Measurements from ENCODE around the gene TPRG1. TPM values are rescaled to one million over a fixed set of nuclear protein-coding genes. Genes with fewer than 3 reads are reported as not detected.

The TPRG1 gene
- 0.35 and 1.4 TPM in 2 replicates for total RNA-seq (2014; rRNA removed; shearing (Covaris generic))

GRCh38 chr3:189171707-189172106 is at the start of gene TPRG1:
TSS of gene TPRG1 (plus strand) at chr3:189171971. CDS start at chr3:189207385, 35,414 bp downstream.
- Histone ChIP-seq H3K27me3 (ENCODE audit: control insufficient read depth, insufficient read depth, low read length) (no peaks in the 10 kb centered on the region), H3K36me3 (replicated peaks; ENCODE audit: control insufficient read depth, insufficient read depth, low read length) (no peaks in the 10 kb centered on the region), H3K4me3 (ENCODE audit: insufficient read depth, low read depth, low read length) (no peak within 1 kb of the TSS)
- no peak for DNase-seq

GRCh38 chr3:189122110-189122509 is 49.7 kb upstream of the TPRG1 start:
- no peak for DNase-seq
- H3K27me3 ChIP-seq (ENCODE audit: control insufficient read depth, insufficient read depth, low read length) = no peaks in the 10 kb centered on the region
- no peak overlapping the region for H3K4me3 ChIP-seq (ENCODE audit: insufficient read depth, low read depth, low read length)
- no peaks in the 10 kb centered on the region for H3K36me3 ChIP-seq (replicated peaks; ENCODE audit: control insufficient read depth, insufficient read depth, low read length)

- no peak overlapping the region for H3K4me3 ChIP-seq (ENCODE audit: insufficient read depth, low read depth, low read length)
- DNase-seq = no peak
- no peaks in the 10 kb centered on the region for H3K36me3 ChIP-seq (replicated peaks; ENCODE audit: control insufficient read depth, insufficient read depth, low read length)
- no peaks in the 10 kb centered on the region for H3K27me3 ChIP-seq (ENCODE audit: control insufficient read depth, insufficient read depth, low read length)
These were observed 49.1 kb upstream of the TPRG1 start for GRCh38 chr3:189122526-189123205.

DNA sequence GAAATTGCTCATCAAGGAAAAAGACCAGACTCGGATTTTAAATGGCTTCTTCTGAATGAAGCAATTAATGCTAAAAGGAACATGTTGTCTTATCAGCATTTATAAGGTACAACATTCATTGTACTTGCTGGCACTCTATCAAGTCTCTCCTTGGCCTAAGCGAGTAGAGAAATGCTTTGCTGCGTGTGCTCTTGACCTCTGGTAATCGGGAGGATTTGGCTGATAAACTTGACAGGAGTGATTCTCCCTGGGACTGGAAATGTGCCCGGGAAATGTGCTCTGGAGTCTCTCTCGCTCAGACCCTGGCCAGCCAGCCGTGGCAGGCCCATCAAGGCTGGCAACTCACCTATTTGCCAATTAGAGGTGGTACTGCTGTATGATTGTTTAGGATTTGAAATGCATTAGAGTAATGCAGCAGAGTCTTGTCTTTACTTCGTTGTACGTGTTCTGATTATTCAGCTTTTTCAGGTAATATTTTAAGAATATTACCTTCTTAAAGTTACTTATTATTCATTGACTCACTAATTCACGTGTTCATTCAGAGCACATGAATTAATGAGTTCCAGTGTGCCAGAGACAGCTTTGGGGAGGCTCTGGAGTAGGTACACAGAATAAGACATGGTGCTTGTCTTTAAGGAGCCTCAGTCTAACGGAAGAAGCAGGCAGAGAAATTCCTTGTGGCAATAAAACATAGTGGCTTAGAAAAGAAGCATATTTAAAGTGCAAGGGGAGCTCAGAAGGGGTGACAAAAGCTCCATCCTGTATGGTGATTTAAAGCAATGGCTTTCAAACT is 48.0 kb upstream of the TPRG1 start:
- no peak for DNase-seq
- Histone ChIP-seq H3K36me3 (replicated peaks; ENCODE audit: control insufficient read depth, insufficient read depth, low read length) (no peaks in the 10 kb centered on the region), H3K4me3 (ENCODE audit: insufficient read depth, low read depth, low read length) (no peak overlapping the region)

DNA sequence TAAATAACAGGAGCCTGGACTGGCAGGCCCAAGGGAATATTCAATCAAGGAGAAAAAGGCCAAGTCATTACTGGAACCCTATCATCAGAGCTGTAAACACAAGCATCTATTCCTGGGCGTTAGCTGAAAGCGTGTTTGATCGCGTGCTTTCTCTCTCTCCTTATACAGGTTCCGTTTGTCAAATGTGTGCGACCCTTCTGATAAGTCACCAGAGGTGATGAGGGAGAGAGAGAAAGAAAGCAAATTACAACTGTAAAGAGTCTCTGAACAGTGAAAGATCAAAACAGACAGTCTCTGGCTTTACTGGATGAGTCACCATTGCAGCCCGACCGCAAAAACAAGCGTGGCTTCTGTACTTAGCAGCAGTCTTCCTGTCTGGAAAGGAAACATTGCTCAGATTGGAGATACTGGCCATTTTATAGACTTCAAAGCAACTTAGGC is 39.5 kb upstream of the TPRG1 start:
- Histone ChIP-seq H3K36me3 (replicated peaks; ENCODE audit: control insufficient read depth, insufficient read depth, low read length) (no peaks in the 10 kb centered on the region), H3K4me3 (ENCODE audit: insufficient read depth, low read depth, low read length) (no peak overlapping the region), H3K27me3 (ENCODE audit: control insufficient read depth, insufficient read depth, low read length) (no peaks in the 10 kb centered on the region)
- no peak for DNase-seq

More for the DNA sequence above, 48.0 kb upstream of the TPRG1 start:
- no peaks in the 10 kb centered on the region for H3K27me3 ChIP-seq (ENCODE audit: control insufficient read depth, insufficient read depth, low read length)

- no peak for DNase-seq
- Histone ChIP-seq H3K4me3 (ENCODE audit: insufficient read depth, low read depth, low read length) (no peak overlapping the region), H3K36me3 (replicated peaks; ENCODE audit: control insufficient read depth, insufficient read depth, low read length) (no peaks in the 10 kb centered on the region), H3K27me3 (ENCODE audit: control insufficient read depth, insufficient read depth, low read length) (no peaks in the 10 kb centered on the region)
These were observed 38.9 kb upstream of the TPRG1 start for GRCh38 chr3:189132839-189133238.

DNA sequence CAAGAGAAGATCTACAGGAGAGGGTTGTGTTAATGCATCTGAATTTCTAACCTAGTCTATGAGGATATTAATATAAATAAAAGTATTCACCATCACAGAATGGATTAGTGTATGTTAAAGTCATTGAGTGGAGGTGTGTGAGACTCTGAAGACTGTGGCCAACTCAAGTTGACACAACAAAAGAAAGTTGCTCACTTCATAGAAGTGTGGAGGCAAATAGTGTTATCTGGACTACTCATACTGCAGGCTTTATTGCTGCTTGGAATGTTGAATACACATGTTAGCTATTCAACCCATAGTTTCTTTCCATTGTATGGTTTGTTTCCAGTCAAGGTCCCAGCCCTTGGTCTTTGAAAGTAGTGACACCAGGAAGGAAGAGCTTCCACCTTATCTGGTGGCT is 38.0 kb upstream of the TPRG1 start:
- H3K36me3 ChIP-seq (replicated peaks; ENCODE audit: control insufficient read depth, insufficient read depth, low read length) = no peaks in the 10 kb centered on the region
- no peak for DNase-seq
- no peaks in the 10 kb centered on the region for H3K27me3 ChIP-seq (ENCODE audit: control insufficient read depth, insufficient read depth, low read length)
- H3K4me3 ChIP-seq (ENCODE audit: insufficient read depth, low read depth, low read length) = no peak overlapping the region

GRCh38 chr3:189137416-189137815 is 34.4 kb upstream of the TPRG1 start:
- Histone ChIP-seq H3K4me3 (ENCODE audit: insufficient read depth, low read depth, low read length) (no peak overlapping the region), H3K36me3 (replicated peaks; ENCODE audit: control insufficient read depth, insufficient read depth, low read length) (no peaks in the 10 kb centered on the region), H3K27me3 (ENCODE audit: control insufficient read depth, insufficient read depth, low read length) (no peaks in the 10 kb centered on the region)
- no peak for DNase-seq

DNA sequence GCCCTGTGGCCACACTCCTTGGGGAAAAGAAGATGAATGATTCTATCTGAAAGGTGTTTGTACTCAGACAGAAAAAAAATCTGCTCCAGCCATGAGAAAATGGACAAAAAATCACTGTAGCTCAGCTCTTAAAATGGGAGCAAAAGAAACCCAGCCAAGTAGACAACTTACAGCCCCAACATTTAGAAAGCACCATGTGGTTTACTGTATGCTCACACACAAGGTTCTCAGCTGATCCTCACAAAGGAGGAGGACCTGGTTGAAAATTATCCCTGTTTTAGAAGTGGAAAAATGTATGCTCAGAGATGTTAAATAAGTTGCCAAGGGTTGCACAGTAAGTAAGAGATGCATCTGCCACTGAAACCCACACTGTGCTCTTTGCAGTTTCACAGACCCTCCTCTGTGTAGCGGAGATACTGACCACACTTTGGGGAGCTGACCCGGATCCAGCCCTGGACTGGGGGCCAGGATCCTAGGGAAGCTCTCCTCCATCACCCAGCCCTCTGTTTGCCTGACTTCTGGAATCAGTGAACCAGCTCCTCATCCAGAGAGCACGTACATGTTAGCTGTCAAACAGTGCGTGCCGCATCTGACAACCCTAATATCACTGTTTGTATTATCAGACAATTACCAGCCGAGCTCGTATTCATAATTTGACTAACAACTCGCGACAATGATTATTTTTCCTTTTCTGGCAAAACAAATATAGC is 32.7 kb upstream of the TPRG1 start:
- DNase-seq = no peak
- H3K36me3 ChIP-seq (replicated peaks; ENCODE audit: control insufficient read depth, insufficient read depth, low read length) = no peaks in the 10 kb centered on the region
- H3K27me3 ChIP-seq (ENCODE audit: control insufficient read depth, insufficient read depth, low read length) = no peaks in the 10 kb centered on the region
- H3K4me3 ChIP-seq (ENCODE audit: insufficient read depth, low read depth, low read length) = no peak overlapping the region

- H3K4me3 ChIP-seq (ENCODE audit: insufficient read depth, low read depth, low read length) = no peak overlapping the region
- H3K36me3 ChIP-seq (replicated peaks; ENCODE audit: control insufficient read depth, insufficient read depth, low read length) = no peaks in the 10 kb centered on the region
- DNase-seq = no peak
- H3K27me3 ChIP-seq (ENCODE audit: control insufficient read depth, insufficient read depth, low read length) = no peaks in the 10 kb centered on the region
These were observed 32.2 kb upstream of the TPRG1 start for GRCh38 chr3:189139611-189139940.

DNA sequence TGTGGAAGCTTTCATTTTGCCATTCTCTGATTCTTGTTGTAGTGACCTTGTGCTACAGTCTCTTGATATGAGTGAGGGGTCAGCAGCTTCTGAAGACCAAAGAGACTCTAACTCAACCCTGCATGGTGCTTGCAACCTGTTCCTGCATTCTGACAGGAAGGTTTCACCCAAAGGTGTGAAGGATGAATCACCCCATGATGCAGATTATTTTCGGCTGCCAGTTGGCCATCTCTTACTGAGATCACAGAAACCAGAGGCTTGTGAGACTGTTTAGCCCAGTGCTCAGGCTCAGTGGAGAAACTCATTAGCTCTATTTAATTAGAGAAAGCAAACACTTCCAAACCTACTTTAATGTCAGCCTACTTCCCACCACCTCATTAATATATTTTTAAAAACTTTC is 29.2 kb upstream of the TPRG1 start:
- no peak overlapping the region for H3K4me3 ChIP-seq (ENCODE audit: insufficient read depth, low read depth, low read length)
- H3K27me3 ChIP-seq (ENCODE audit: control insufficient read depth, insufficient read depth, low read length) = no peaks in the 10 kb centered on the region

GRCh38 chr3:189143321-189143720 is 28.4 kb upstream of the TPRG1 start:
- DNase-seq = no peak

More for the DNA sequence above, 29.2 kb upstream of the TPRG1 start:
- DNase-seq = no peak
- H3K36me3 ChIP-seq (replicated peaks; ENCODE audit: control insufficient read depth, insufficient read depth, low read length) = no peaks in the 10 kb centered on the region

DNA sequence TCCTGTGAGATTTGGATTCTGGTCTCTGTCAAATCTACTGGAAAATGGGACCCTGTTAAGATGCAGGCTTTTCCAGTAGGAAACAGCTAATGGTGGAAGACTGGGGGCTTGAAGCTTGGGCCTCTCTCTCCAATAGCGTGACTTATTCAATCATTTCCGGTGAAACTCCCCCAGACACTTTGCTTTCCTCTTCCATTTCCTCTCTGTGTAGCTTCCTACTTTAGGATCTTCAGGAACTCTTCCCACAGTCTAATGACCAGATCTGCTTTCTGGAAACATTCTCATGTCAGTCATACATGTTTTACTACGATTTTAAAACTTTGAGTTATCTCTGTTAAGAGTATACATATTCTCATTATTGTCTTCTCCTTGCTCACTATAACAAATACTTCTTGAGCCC is 28.0 kb upstream of the TPRG1 start:
- H3K27me3 ChIP-seq (ENCODE audit: control insufficient read depth, insufficient read depth, low read length) = no peaks in the 10 kb centered on the region
- H3K36me3 ChIP-seq (replicated peaks; ENCODE audit: control insufficient read depth, insufficient read depth, low read length) = no peaks in the 10 kb centered on the region
- no peak overlapping the region for H3K4me3 ChIP-seq (ENCODE audit: insufficient read depth, low read depth, low read length)
- DNase-seq = no peak

More at GRCh38 chr3:189143321-189143720, 28.4 kb upstream of the TPRG1 start:
- Histone ChIP-seq H3K36me3 (replicated peaks; ENCODE audit: control insufficient read depth, insufficient read depth, low read length) (no peaks in the 10 kb centered on the region), H3K27me3 (ENCODE audit: control insufficient read depth, insufficient read depth, low read length) (no peaks in the 10 kb centered on the region), H3K4me3 (ENCODE audit: insufficient read depth, low read depth, low read length) (no peak overlapping the region)

- Histone ChIP-seq H3K4me3 (ENCODE audit: insufficient read depth, low read depth, low read length) (no peak overlapping the region), H3K27me3 (ENCODE audit: control insufficient read depth, insufficient read depth, low read length) (no peaks in the 10 kb centered on the region), H3K36me3 (replicated peaks; ENCODE audit: control insufficient read depth, insufficient read depth, low read length) (no peaks in the 10 kb centered on the region)
- DNase-seq = no peak
These were observed 27.1 kb upstream of the TPRG1 start for GRCh38 chr3:189144645-189145044.

GRCh38 chr3:189146848-189147247 is 24.9 kb upstream of the TPRG1 start:
- Histone ChIP-seq H3K36me3 (replicated peaks; ENCODE audit: control insufficient read depth, insufficient read depth, low read length) (no peaks in the 10 kb centered on the region), H3K27me3 (ENCODE audit: control insufficient read depth, insufficient read depth, low read length) (no peaks in the 10 kb centered on the region), H3K4me3 (ENCODE audit: insufficient read depth, low read depth, low read length) (no peak overlapping the region)
- DNase-seq = no peak

All from H7 (cell line).